GM23338 (cell line): ENCODE measurements around the gene RGS7. TPM values are rescaled to one million over a fixed set of nuclear protein-coding genes. Genes with fewer than 3 reads are reported as not detected.

Source experiments
- ATAC-seq: fragments of 200-7000 bp; cut with Tn5 transposase; 3 replicates; pipeline ENCODE4 v1.9.1; 2020
- DNase-seq: peaks from one replicate; pipeline ENCODE4 v3.0.0-alpha.2; 2015; ENCODE audit warnings: low spot score
- H2AFZ ChIP-seq: fragments of 200-600 bp; sonication (generic); 2 replicates; pipeline ENCODE4 v1.8.0; 2016; ENCODE audit warnings: antibody characterized with exemption, mild to moderate bottlenecking, moderate library complexity
- H3F3A ChIP-seq: fragments of 200-600 bp; sonication (generic); replicated peaks from 2 replicates; pipeline ENCODE4 v1.8.0; 2017; ENCODE audit warnings: antibody characterized with exemption, mixed run types, low read depth
- H3K27ac ChIP-seq: fragments of 200-600 bp; sonication (generic); 2 replicates; pipeline ENCODE4 v1.6.1; 2016; ENCODE audit warnings: low read depth
- H3K27me3 ChIP-seq: fragments of 200-600 bp; sonication (generic); 2 replicates; pipeline ENCODE4 v1.8.0; 2016; ENCODE audit warnings: mild to moderate bottlenecking, mixed run types, moderate library complexity; ENCODE audit not compliant: insufficient read depth
- H3K36me3 ChIP-seq: fragments of 200-600 bp; sonication (generic); 2 replicates; pipeline ENCODE4 v1.8.0; 2016; ENCODE audit warnings: mild to moderate bottlenecking; ENCODE audit not compliant: insufficient read depth
- H3K4me1 ChIP-seq: fragments of 200-600 bp; sonication (generic); 2 replicates; pipeline ENCODE4 v1.8.0; 2016; ENCODE audit warnings: mild to moderate bottlenecking, moderate library complexity; ENCODE audit not compliant: insufficient read depth
- H3K4me2 ChIP-seq: fragments of 200-600 bp; sonication (generic); 2 replicates; pipeline ENCODE4 v1.7.1; 2017; ENCODE audit warnings: mixed run types
- H3K4me3 ChIP-seq: fragments of 200-600 bp; sonication (generic); 2 replicates; pipeline ENCODE4 v1.6.1; 2016; ENCODE audit warnings: mixed run types
- H3K79me2 ChIP-seq: fragments of 200-600 bp; sonication (generic); replicated peaks from 2 replicates; pipeline ENCODE4 v1.8.0; 2017; ENCODE audit warnings: mild to moderate bottlenecking; ENCODE audit not compliant: insufficient read depth
- H3K9me2 ChIP-seq: fragments of 200-600 bp; sonication (generic); 2 replicates; pipeline ENCODE4 v1.8.0; 2017; ENCODE audit not compliant: insufficient read depth
- H4K20me1 ChIP-seq: fragments of 200-600 bp; sonication (generic); replicated peaks from 2 replicates; pipeline ENCODE4 v1.8.0; 2017; ENCODE audit warnings: mild to moderate bottlenecking; ENCODE audit not compliant: insufficient read depth
- H3K27ac Mint-ChIP-seq: 2 replicates; pipeline ENCODE4 v1.8.0; 2020; ENCODE audit warnings: inconsistent platforms, mild to moderate bottlenecking, moderate library complexity, mixed read lengths
- H3K27me3 Mint-ChIP-seq: 3 replicates; pipeline ENCODE4 v1.8.0; 2022; ENCODE audit warnings: low read depth, mild to moderate bottlenecking, moderate library complexity, mixed read lengths, inconsistent platforms; ENCODE audit not compliant: insufficient read depth, poor library complexity
- H3K36me3 Mint-ChIP-seq: 3 replicates; pipeline ENCODE4 v1.8.0; 2021; ENCODE audit warnings: low read depth, mild to moderate bottlenecking, inconsistent platforms, moderate library complexity, mixed read lengths
- H3K4me1 Mint-ChIP-seq: 3 replicates; pipeline ENCODE4 v1.8.0; 2020; ENCODE audit warnings: mild to moderate bottlenecking, inconsistent platforms, mixed read lengths
- H3K4me3 Mint-ChIP-seq: 3 replicates; pipeline ENCODE4 v1.8.0; 2021; ENCODE audit warnings: moderate library complexity, mild to moderate bottlenecking, inconsistent platforms, mixed read lengths
- H3K9me3 Mint-ChIP-seq: 3 replicates; pipeline ENCODE4 v1.8.0; 2020; ENCODE audit warnings: moderate library complexity, mild to moderate bottlenecking, inconsistent platforms, mixed read lengths
- CREB1 ChIP-seq: fragments of 250-450 bp; sonication (Bioruptor Pico); IDR thresholded peaks from 2 replicates; pipeline ENCODE4 v1.5.0; 2020; ENCODE audit warnings: low read depth, mild to moderate bottlenecking, moderate library complexity
- CTCF ChIP-seq, 2 experiments: fragments of 200-600 bp in 1 of 2; sonication (generic) in 1 of 2; conservative IDR thresholded peaks; 2 replicates each; pipeline versions ENCODE4 v1.5.1 to v1.6.1; 2016 to 2017; ENCODE audit warnings: antibody characterized with exemption in 2 of 2, low read depth in 2 of 2, mild to moderate bottlenecking in 2 of 2, moderate library complexity in 1 of 2
- NANOG ChIP-seq: IDR thresholded peaks from 2 replicates; pipeline ENCODE4 v1.6.1; 2016; ENCODE audit warnings: antibody characterized with exemption, borderline replicate concordance
- ZNF114 ChIP-seq: fragments of 250-450 bp; sonication (Bioruptor Pico); IDR thresholded peaks from 2 replicates; pipeline ENCODE4 v1.5.0; 2020; ENCODE audit warnings: mild to moderate bottlenecking, moderate library complexity
- ZNF462 ChIP-seq: fragments of 250-450 bp; sonication (Bioruptor Pico); IDR thresholded peaks from 2 replicates; pipeline ENCODE4 v1.5.0; 2020; ENCODE audit warnings: mild to moderate bottlenecking, moderate library complexity
- polyA plus RNA-seq: library from polyadenylated mRNA; unstranded; fragments of >200 nt; fragmentation: Nextera tagmentation; extraction: Ambion mirVana; gene quantifications from 2 replicates; pipeline ENCODE4 v1.2.1, GENCODE V29; 2016
- total RNA-seq: library from RNA; depleted of rRNA; stranded (reverse); fragments of >200 nt; shearing (Covaris generic); gene quantifications from 2 replicates; pipeline ENCODE4 v1.2.3, GENCODE V29; 2014

The RGS7 gene
- total and polyA plus RNA-seq, 2 experiments from 2014 or later = 2.0 to 2.2 TPM

GRCh38 chr1:241079459-241079858, 277.5 kb downstream of the RGS7 start (continued):
- no peak for TF ChIP-seq ZNF462
- no peak for TF ChIP-seq CREB1
- no peak for TF ChIP-seq CTCF (conservative IDR thresholded peaks at IDR 0.05; ENCODE audit: low read depth in 2 of 2)
- TF ChIP-seq NANOG = no peak
- TF ChIP-seq ZNF114 (CRISPR knock-in tag) = no peak

- H3K36me3 Mint-ChIP-seq = no peaks in the 10 kb centered on the region
- ATAC-seq = no peak
Measured at GRCh38 chr1:241079047-241079446, 278.0 kb downstream of the RGS7 start.

More at GRCh38 chr1:241079047-241079446, 278.0 kb downstream of the RGS7 start:
- Histone ChIP-seq H3K9me2 (no peaks in the 10 kb centered on the region), H2AFZ (no peak overlapping the region), H4K20me1 (no peaks in the 10 kb centered on the region), H3K27ac (no peak overlapping the region), H3K4me2 (no peak overlapping the region), H3F3A (no peaks in the 10 kb centered on the region), H3K4me1 (peaks cover 4% of the 10 kb centered on the region; the same call in 1 of the 2 replicates), H3K27me3 (no peaks in the 10 kb centered on the region), H3K79me2 (no peaks in the 10 kb centered on the region), H3K36me3 (no peaks in the 10 kb centered on the region), H3K4me3 (no peak overlapping the region)
- H3K9me3 Mint-ChIP-seq = no peaks in the 10 kb centered on the region
- H3K27ac Mint-ChIP-seq = peak overlapping the region; percentile 15; the same call in 1 of the 2 replicates
- TF ChIP-seq NANOG (no peak), ZNF114 (CRISPR knock-in tag) (no peak)
- H3K4me3 Mint-ChIP-seq = no peak overlapping the region
- no peaks in the 10 kb centered on the region for H3K27me3 Mint-ChIP-seq
- peaks cover 11% of the 10 kb centered on the region for H3K4me1 Mint-ChIP-seq
- DNase-seq = peak; percentile 14
